Panc1 (cell line): ENCODE data around the gene LMNB1. TPM values are rescaled to one million over a fixed set of nuclear protein-coding genes. Genes with fewer than 3 reads are reported as not detected.
A peak's percentile ranks its signal among the peaks of the same experiment; 100 is the strongest.

Experiments used
- ATAC-seq: fragments of 200-7000 bp; cut with Tn5 transposase; 2 replicates; pipeline ENCODE4 v1.9.1; 2020; ENCODE audit warnings: mild to moderate bottlenecking, moderate library complexity
- BruUV-seq: library from RNA; stranded (reverse); fragments of 400-500 nt; replicated peaks from 2 replicates; lab custom pipeline; 2021; lab: Mats Ljungman, UMichigan
- CTCF ChIA-PET: fragments of 300-600 bp; sonication (Branson Sonifier 250); formaldehyde crosslinking; loops from one replicate; lab custom pipeline; 2022; ENCODE audit warnings: antibody characterized with exemption; lab: Charles Lee
- POLR2A ChIA-PET: fragments of 300-600 bp; sonication (Branson Sonifier 250); formaldehyde crosslinking; loops from one replicate; lab custom pipeline; 2022; ENCODE audit warnings: antibody characterized with exemption; lab: Charles Lee
- DNase-seq: peaks from one replicate; pipeline ENCODE4 v3.0.0-alpha.2; 2010; ENCODE audit warnings: low read depth, low spot score
- H3K27ac ChIP-seq: 2 replicates; pipeline ENCODE4 v1.5.1; 2011; ENCODE audit warnings: mild to moderate bottlenecking, low read length, inconsistent platforms
- H3K27me3 ChIP-seq: fragments of 200-500 bp; sonication (Bioruptor generic); 2 replicates; pipeline ENCODE4 v1.6.0; 2014; ENCODE audit warnings: low read length, inconsistent platforms; ENCODE audit not compliant: control insufficient read depth, insufficient read depth
- H3K36me3 ChIP-seq: fragments of 200-500 bp; sonication (Bioruptor generic); 2 replicates; pipeline ENCODE4 v1.5.1; 2014; ENCODE audit warnings: inconsistent platforms, mild to moderate bottlenecking, low read length, moderate library complexity; ENCODE audit not compliant: control insufficient read depth, insufficient read depth
- H3K4me1 ChIP-seq: 2 replicates; pipeline ENCODE4 v1.5.1; 2011; ENCODE audit warnings: inconsistent platforms, mild to moderate bottlenecking, low read length, moderate library complexity; ENCODE audit not compliant: control insufficient read depth, insufficient read depth
- H3K4me3 ChIP-seq, 2 experiments: 2 replicates each; pipeline ENCODE4 v1.5.1; 2011 to 2012; ENCODE audit warnings: low read depth in 2 of 2, low read length in 2 of 2, mild to moderate bottlenecking in 2 of 2, inconsistent platforms in 1 of 2, moderate library complexity in 1 of 2
- H3K9me3 ChIP-seq: fragments of 200-500 bp; sonication (Bioruptor generic); 2 replicates; pipeline ENCODE4 v1.5.1; 2014; ENCODE audit warnings: low read depth, mild to moderate bottlenecking, inconsistent platforms, low read length, moderate library complexity; ENCODE audit not compliant: control insufficient read depth, insufficient read depth
- CTCF ChIP-seq: fragments of 450-650 bp; IDR thresholded peaks from 2 replicates; pipeline ENCODE4 v1.5.1; 2017; ENCODE audit warnings: mild to moderate bottlenecking
- POLR2AphosphoS5 ChIP-seq: IDR thresholded peaks from 2 replicates; pipeline ENCODE4 v1.6.1; 2012; ENCODE audit warnings: mild to moderate bottlenecking, low read depth, low read length, moderate library complexity
- REST ChIP-seq, 2 experiments: IDR thresholded peaks; 2 replicates each; pipeline ENCODE4 v1.6.1; 2011 to 2012; ENCODE audit warnings: low read depth in 2 of 2, control low read depth in 1 of 2, low read length in 1 of 2, mild to moderate bottlenecking in 1 of 2, moderate library complexity in 1 of 2; ENCODE audit not compliant: insufficient read depth in 1 of 2
- SIN3A ChIP-seq: IDR thresholded peaks from 2 replicates; pipeline ENCODE4 v1.6.1; 2012; ENCODE audit warnings: low read depth, mild to moderate bottlenecking, low read length, moderate library complexity, borderline replicate concordance; ENCODE audit not compliant: insufficient read depth
- TCF7L2 ChIP-seq: IDR thresholded peaks from 2 replicates; pipeline ENCODE4 v1.6.1; 2011; ENCODE audit warnings: mild to moderate bottlenecking, low read depth, low read length, inconsistent platforms
- in situ Hi-C: cut with HindIII; loops from 2 replicates; pipeline ENCODE4 v1.10.0; 2016; ENCODE audit warnings: low sequenced_read_pairs, low pct_unique_long_range_greater_than_20kb
- intact Hi-C: fragments of 100-400 bp; cut with micrococcal nuclease; formaldehyde crosslinking; loops from one replicate; pipeline ENCODE4 v1.10.0; 2022; ENCODE audit not compliant: unreplicated experiment
- total RNA-seq: library from RNA; stranded (reverse); gene quantifications from one replicate; pipeline ENCODE4 v1.2.1, GENCODE V29; 2021; ENCODE audit not compliant: unreplicated experiment

The LMNB1 gene
- total RNA-seq, 1 experiment from 2014 or later = 122 TPM

GRCh38 chr5:126777975-126778674, 1.2 kb downstream of the LMNB1 start:
- Histone ChIP-seq H3K27me3 (no peaks in the 10 kb centered on the region), H3K36me3 (peaks cover 5% of the 10 kb centered on the region; the same call in 1 of the 2 replicates), H3K4me1 (peaks cover 15% of the 10 kb centered on the region; the same call in 1 of the 2 replicates), H3K27ac (peak overlapping the region; percentile 92), H3K9me3 (no peaks in the 10 kb centered on the region), H3K4me3 (peak overlapping the region; percentile 90 to 93)
- ChIA-PET POLR2A (interaction anchor here (0.6 to 2.2 kb wide), 9 partner anchors 25 to 793 kb away, joined by 3 to 26 read pairs (median 6); no protein-coding TSS in a partner anchor), CTCF (interaction anchor here (0.5 to 1.9 kb wide), 10 partner anchors 24 to 662 kb away, joined by 3 to 10 read pairs (median 5); no protein-coding TSS in a partner anchor)
- DNase-seq (peak; percentile 83), ATAC-seq (peak; percentile 82)
- TF ChIP-seq TCF7L2 (no peak), CTCF (no peak), SIN3A (peak; percentile 76; the same call in 1 of the 2 replicates), POLR2AphosphoS5 (peak; percentile 94), REST (IDR thresholded peaks at IDR 0.05; ENCODE audit: insufficient read depth in 1 of 2, low read depth in 2 of 2, low read length in 1 of 2) (no peak)
- intact Hi-C loops (no loop called here), in situ Hi-C loops (no loop called here)
- BruUV-seq = no TSS peak

GRCh38 chr5:126778675-126779403, 1.9 kb downstream of the LMNB1 start:
- ATAC-seq (0 out of 2 replicates have a peak, but pooled peaks have one; percentile 0), DNase-seq (no peak)
- Histone ChIP-seq H3K4me1 (peaks cover 20% of the 10 kb centered on the region; the same call in 1 of the 2 replicates), H3K9me3 (no peaks in the 10 kb centered on the region), H3K36me3 (peaks cover 5% of the 10 kb centered on the region; the same call in 1 of the 2 replicates), H3K27me3 (no peaks in the 10 kb centered on the region), H3K4me3 (peak overlapping the region; percentile 90 to 93), H3K27ac (peak overlapping the region; percentile 91)
- in situ Hi-C loops = no loop called here
- POLR2A ChIA-PET = interaction anchor here (0.6 to 2.2 kb wide), 9 partner anchors 26 to 794 kb away, joined by 3 to 26 read pairs (median 6); no protein-coding TSS in a partner anchor
- TF ChIP-seq SIN3A (no peak), CTCF (no peak), TCF7L2 (no peak), REST (IDR thresholded peaks at IDR 0.05; ENCODE audit: insufficient read depth in 1 of 2, low read depth in 2 of 2, low read length in 1 of 2) (no peak), POLR2AphosphoS5 (no peak)
- TSS peak; percentile 72 for BruUV-seq
- intact Hi-C loops = no loop called here
- CTCF ChIA-PET = interaction anchor here (0.6 to 1.9 kb wide), 7 partner anchors 24 to 661 kb away, joined by 3 to 10 read pairs (median 6); no protein-coding TSS in a partner anchor
